CD14-positive monocyte (primary cell): ENCODE measurements around the gene TGFA. TPM values are rescaled to one million over a fixed set of nuclear protein-coding genes. Genes with fewer than 3 reads are reported as not detected.

Source experiments
- DNase-seq, 3 donors: peaks; one replicate each; pipeline ENCODE4 v3.0.0-alpha.2; 2011 to 2022
- H2AFZ ChIP-seq: 2 replicates; pipeline ENCODE4 v1.6.0; 2012; ENCODE audit warnings: mild to moderate bottlenecking, low read depth, low read length, inconsistent platforms; ENCODE audit not compliant: insufficient read depth, poor library complexity, severe bottlenecking
- H3K27ac ChIP-seq, 2 donors: 1 replicate in 1 of 2; 2 replicates in 1 of 2; pipeline ENCODE4 v1.5.1; 2012 to 2013; ENCODE audit warnings: low read length in 2 of 2, control low read depth in 1 of 2, inconsistent platforms in 1 of 2, low read depth in 1 of 2, mild to moderate bottlenecking in 1 of 2
- H3K27me3 ChIP-seq, 2 donors: one replicate each; pipeline versions ENCODE4 v1.6.0 to v1.6.1; 2011 to 2013; ENCODE audit warnings: low read length in 2 of 2; ENCODE audit not compliant: control insufficient read depth in 2 of 2, insufficient read depth in 2 of 2
- H3K36me3 ChIP-seq, 2 donors: replicated peaks in 1 of 2; 1 replicate in 1 of 2; 2 replicates in 1 of 2; pipeline versions ENCODE4 v1.5.1 to v1.6.1; 2012 to 2013; ENCODE audit warnings: low read length in 2 of 2, control low read depth in 1 of 2, inconsistent platforms in 1 of 2, mild to moderate bottlenecking in 1 of 2; ENCODE audit not compliant: insufficient read depth in 2 of 2, control insufficient read depth in 1 of 2
- H3K4me1 ChIP-seq, 2 donors: 1 replicate in 1 of 2; 2 replicates in 1 of 2; pipeline versions ENCODE4 v1.5.1 to v1.6.1; 2012 to 2013; ENCODE audit warnings: low read length in 2 of 2, control low read depth in 1 of 2, inconsistent platforms in 1 of 2, mild to moderate bottlenecking in 1 of 2, moderate library complexity in 1 of 2; ENCODE audit not compliant: insufficient read depth in 2 of 2, control insufficient read depth in 1 of 2
- H3K4me2 ChIP-seq: replicated peaks from 2 replicates; pipeline ENCODE3; 2012; ENCODE audit warnings: low read length, moderate library complexity, mild to moderate bottlenecking; ENCODE audit not compliant: poor library complexity, severe bottlenecking; ENCODE audit errors: extremely low read depth
- H3K4me3 ChIP-seq, 3 experiments: fragments of 200-600 bp in 1 of 3; sonication (generic) in 1 of 3; replicated peaks in 1 of 3; 1 replicate in 2 of 3; 2 replicates in 1 of 3; pipeline ENCODE4 v1.5.1; 2011 to 2013; ENCODE audit warnings: low read length in 3 of 3, mild to moderate bottlenecking in 3 of 3, control low read depth in 2 of 3, low read depth in 2 of 3, inconsistent platforms in 1 of 3, moderate library complexity in 1 of 3
- H3K79me2 ChIP-seq: 2 replicates; pipeline ENCODE4 v1.6.0; 2012; ENCODE audit warnings: mild to moderate bottlenecking, control low read depth, inconsistent platforms, low read length, moderate library complexity; ENCODE audit not compliant: insufficient read depth
- H3K9ac ChIP-seq: 2 replicates; pipeline ENCODE4 v1.6.0; 2017; ENCODE audit warnings: low read length, mild to moderate bottlenecking; ENCODE audit not compliant: insufficient read depth, poor library complexity, severe bottlenecking
- H3K9me3 ChIP-seq, 2 donors: replicated peaks in 1 of 2; 1 replicate in 1 of 2; 2 replicates in 1 of 2; pipeline versions ENCODE4 v1.5.1 to v1.6.1; 2012 to 2013; ENCODE audit warnings: low read length in 2 of 2, control low read depth in 1 of 2; ENCODE audit not compliant: control insufficient read depth in 1 of 2, insufficient read depth in 1 of 2
- H4K20me1 ChIP-seq: 2 replicates; pipeline ENCODE4 v1.6.0; 2012; ENCODE audit warnings: mild to moderate bottlenecking, low read length, control low read depth, moderate library complexity; ENCODE audit not compliant: insufficient read depth
- H3K27ac Mint-ChIP-seq, 7 donors: one replicate each; pipeline ENCODE4 v1.8.0; 2020; ENCODE audit warnings: mild to moderate bottlenecking in 7 of 7, mixed read lengths in 7 of 7, moderate library complexity in 6 of 7, inconsistent platforms in 2 of 7
- H3K27me3 Mint-ChIP-seq, 3 donors: one replicate each; pipeline ENCODE4 v1.8.0; 2021 to 2022; ENCODE audit warnings: low read depth in 3 of 3, mild to moderate bottlenecking in 3 of 3, mixed read lengths in 3 of 3, moderate library complexity in 3 of 3, inconsistent platforms in 1 of 3
- H3K36me3 Mint-ChIP-seq, 2 donors: one replicate each; pipeline ENCODE4 v1.8.0; 2020; ENCODE audit warnings: mixed read lengths in 2 of 2, inconsistent platforms in 1 of 2, mild to moderate bottlenecking in 1 of 2
- H3K4me1 Mint-ChIP-seq: one replicate; pipeline ENCODE4 v1.8.0; 2020; ENCODE audit warnings: mild to moderate bottlenecking, mixed read lengths
- H3K4me3 Mint-ChIP-seq, 2 donors: one replicate each; pipeline ENCODE4 v1.8.0; 2020; ENCODE audit warnings: mild to moderate bottlenecking in 2 of 2, mixed read lengths in 2 of 2, moderate library complexity in 1 of 2
- H3K9me3 Mint-ChIP-seq, 7 donors: one replicate each; pipeline ENCODE4 v1.8.0; 2020 to 2022; ENCODE audit warnings: mixed read lengths in 7 of 7, mild to moderate bottlenecking in 6 of 7, moderate library complexity in 6 of 7, inconsistent platforms in 2 of 7
- CTCF ChIP-seq: fragments of 200-600 bp; IDR thresholded peaks from one replicate; pipeline ENCODE4 v1.8.0; 2022; ENCODE audit warnings: antibody characterized with exemption, mild to moderate bottlenecking
- WGBS: methylation state at CpG from one replicate; pipeline ENCODE4 v1.1.5; 2013; ENCODE audit warnings: missing lambda C conversion rate; ENCODE audit not compliant: insufficient coverage; 5-methylcytosine and 5-hydroxymethylcytosine counted together
- intact Hi-C, 2 donors: fragments of 100-400 bp; cut with micrococcal nuclease; formaldehyde crosslinking; loops; one replicate each; pipeline versions ENCODE4 v1.15.0 to v1.15.1; 2023
- polyA plus RNA-seq, 3 donors: library from polyadenylated mRNA; depleted of rRNA in 1 of 3; unstranded in 2 of 3; stranded (reverse) in 1 of 3; fragments of 300-500 nt in 2 of 3; fragments of >200 nt in 1 of 3; fragmentation: Illumina TruSeq in 2 of 3; gene quantifications; 1 replicate in 2 of 3; 2 replicates in 1 of 3; pipeline ENCODE4 v1.2.3, GENCODE V29; 2012 to 2021

The TGFA gene
- polyA plus RNA-seq, 3 donors: 1.7 to 2.5 (median 1.7) TPM

- Histone ChIP-seq H3K27ac (no peak overlapping the region), H3K27me3 (no peaks in the 10 kb centered on the region), H3K9me3 (no peaks in the 10 kb centered on the region), H3K79me2 (no peaks in the 10 kb centered on the region), H3K36me3 (no peaks in the 10 kb centered on the region), H3K4me1 (no peaks in the 10 kb centered on the region), H4K20me1 (no peaks in the 10 kb centered on the region), H2AFZ (no peak overlapping the region), H3K4me2 (no peak overlapping the region), H3K4me3 (no peak overlapping the region), H3K9ac (no peak overlapping the region)
- intact Hi-C loops: no loop called here
- Mint-ChIP-seq H3K36me3 (no peaks in the 10 kb centered on the region), H3K27me3 (peaks cover 4 to 7% (median 6%) of the 10 kb centered on the region in 3 donors), H3K27ac (no peak overlapping the region), H3K4me1 (peaks cover 3% of the 10 kb centered on the region), H3K4me3 (no peak overlapping the region), H3K9me3 (peaks cover 0 to 4% (median 2%) of the 10 kb centered on the region in 7 donors)
- no CpG with 5 or more reads among the region's 1 CpG for WGBS
- DNase-seq: no peak
- no peak for TF ChIP-seq CTCF
Observed at GRCh38 chr2:70417011-70417410, 136.6 kb downstream of the TGFA start.

- intact Hi-C loops: no loop called here
- no peak for DNase-seq
- H3K27me3 ChIP-seq: no peaks in the 10 kb centered on the region
- TF ChIP-seq CTCF: no peak
- no peak overlapping the region for H3K9ac ChIP-seq
- no peak overlapping the region for H3K4me3 Mint-ChIP-seq
- 80% methylated on average over 5 of the region's 7 CpGs for WGBS
- H4K20me1 ChIP-seq: no peaks in the 10 kb centered on the region
- H3K27ac ChIP-seq: no peak overlapping the region
- H3K27me3 Mint-ChIP-seq: peaks cover 6 to 11% (median 7%) of the 10 kb centered on the region in 3 donors
- no peaks in the 10 kb centered on the region for H3K36me3 Mint-ChIP-seq
- H3K4me1 Mint-ChIP-seq: no peaks in the 10 kb centered on the region
- H3K4me1 ChIP-seq: no peaks in the 10 kb centered on the region
- no peaks in the 10 kb centered on the region for H3K9me3 ChIP-seq
- no peaks in the 10 kb centered on the region for H3K36me3 ChIP-seq
- H3K27ac Mint-ChIP-seq: no peak overlapping the region
- peaks cover 0 to 5% (median 0%) of the 10 kb centered on the region in 7 donors for H3K9me3 Mint-ChIP-seq
- no peaks in the 10 kb centered on the region for H3K79me2 ChIP-seq
- H3K4me2 ChIP-seq: no peak overlapping the region
- no peak overlapping the region for H2AFZ ChIP-seq
- H3K4me3 ChIP-seq: no peak overlapping the region
Observed at GRCh38 chr2:70412294-70413070, 141.1 kb downstream of the TGFA start.
